SK-N-MC (cell line): ENCODE results near the gene IRF5.

Experiments
- DNase-seq: peaks from one replicate; pipeline ENCODE4 v3.0.0-alpha.2; 2011; ENCODE audit warnings: low read depth, low spot score
- H3K27ac ChIP-seq: fragments of 200-600 bp; sonication (generic); 2 replicates; pipeline ENCODE4 v1.5.1; 2016; ENCODE audit warnings: mixed run types
- H3K36me3 ChIP-seq: fragments of 200-600 bp; sonication (generic); 2 replicates; pipeline ENCODE4 v1.6.1; 2017; ENCODE audit warnings: antibody characterized with exemption, low read length, mixed read lengths; ENCODE audit not compliant: insufficient read depth
- H3K4me3 ChIP-seq: fragments of 200-600 bp; sonication (generic); 2 replicates; pipeline ENCODE4 v1.5.1; 2016
- H3K9ac ChIP-seq: fragments of 200-600 bp; sonication (generic); 2 replicates; pipeline ENCODE4 v1.8.0; 2017; ENCODE audit warnings: mixed run types, mixed read lengths; ENCODE audit not compliant: insufficient read length
- H3K9me3 ChIP-seq: fragments of 200-600 bp; sonication (generic); 2 replicates; pipeline ENCODE4 v1.6.1; 2017; ENCODE audit warnings: low read depth, mild to moderate bottlenecking, antibody characterized with exemption, low read length, moderate library complexity, mixed read lengths
- EZH2 ChIP-seq: fragments of 200-600 bp; sonication (generic); IDR thresholded peaks from one replicate; pipeline ENCODE4 v1.6.1; 2017; ENCODE audit warnings: antibody characterized with exemption
- FOXP2 ChIP-seq: optimal IDR thresholded peaks from 2 replicates; pipeline ENCODE3; 2011; ENCODE audit warnings: mild to moderate bottlenecking, moderate library complexity; ENCODE audit not compliant: insufficient read depth; ENCODE audit errors: extremely low read length, control extremely low read depth
- POLR2AphosphoS5 ChIP-seq: IDR thresholded peaks from 2 replicates; pipeline ENCODE4 v1.6.1; 2012; ENCODE audit warnings: mild to moderate bottlenecking, low read depth, low read length, borderline replicate concordance

IRF5 gene, protein sequence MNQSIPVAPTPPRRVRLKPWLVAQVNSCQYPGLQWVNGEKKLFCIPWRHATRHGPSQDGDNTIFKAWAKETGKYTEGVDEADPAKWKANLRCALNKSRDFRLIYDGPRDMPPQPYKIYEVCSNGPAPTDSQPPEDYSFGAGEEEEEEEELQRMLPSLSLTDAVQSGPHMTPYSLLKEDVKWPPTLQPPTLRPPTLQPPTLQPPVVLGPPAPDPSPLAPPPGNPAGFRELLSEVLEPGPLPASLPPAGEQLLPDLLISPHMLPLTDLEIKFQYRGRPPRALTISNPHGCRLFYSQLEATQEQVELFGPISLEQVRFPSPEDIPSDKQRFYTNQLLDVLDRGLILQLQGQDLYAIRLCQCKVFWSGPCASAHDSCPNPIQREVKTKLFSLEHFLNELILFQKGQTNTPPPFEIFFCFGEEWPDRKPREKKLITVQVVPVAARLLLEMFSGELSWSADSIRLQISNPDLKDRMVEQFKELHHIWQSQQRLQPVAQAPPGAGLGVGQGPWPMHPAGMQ

DNA sequence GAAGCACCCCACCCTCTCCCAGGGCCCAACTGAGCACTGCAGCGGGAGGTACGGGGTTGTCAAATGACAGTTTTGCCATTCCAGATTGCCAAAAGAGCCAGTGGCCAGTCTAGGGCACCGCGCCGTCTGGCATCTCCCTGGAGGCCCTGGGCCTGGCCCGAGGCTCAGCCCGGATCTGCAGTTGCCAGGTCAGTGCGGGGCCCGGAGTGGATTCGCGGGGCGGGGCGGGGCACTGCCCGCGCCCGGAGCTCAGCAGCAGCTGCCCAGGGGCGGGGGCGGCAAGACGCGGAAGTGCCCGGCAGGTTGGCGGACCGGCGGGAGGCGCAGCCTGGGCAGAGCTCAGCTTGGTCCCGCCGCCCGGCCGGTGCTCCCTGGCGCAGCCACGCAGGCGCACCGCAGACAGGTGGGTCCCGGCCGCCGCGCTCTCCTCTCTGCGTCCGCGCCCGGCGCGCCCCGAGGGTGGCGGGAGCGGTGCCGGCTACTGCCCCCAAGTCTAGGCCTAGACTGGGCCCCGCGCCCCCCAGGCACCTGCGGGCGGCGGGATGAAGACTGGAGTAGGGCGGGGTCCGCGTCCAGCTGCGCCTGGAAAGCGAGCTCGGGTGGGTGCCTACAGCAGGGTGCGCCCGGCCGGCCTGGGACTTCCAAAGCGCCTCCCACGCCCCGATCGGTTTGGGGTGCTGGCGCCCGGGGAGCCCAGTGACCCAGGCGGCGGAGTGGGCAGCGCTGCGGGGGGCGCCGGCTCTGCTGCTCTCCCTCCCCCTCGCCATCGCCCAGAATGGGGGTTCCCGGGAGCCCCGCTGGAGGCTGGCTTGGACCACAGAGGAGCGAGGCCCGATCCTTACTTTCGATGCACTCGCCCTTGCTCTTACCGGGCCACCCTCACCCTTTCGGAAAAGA lies at the start of gene IRF5:
TSS of gene IRF5 (plus strand) at position 281 of the 897 bp plus-strand sequence. CDS start 4,155 bp downstream, outside the sequence.
- H3K9ac ChIP-seq: no peak within 1 kb of the TSS
- DNase-seq: no peak
- TF ChIP-seq FOXP2 (no peak), EZH2 (no peak), POLR2AphosphoS5 (no peak)

DNA sequence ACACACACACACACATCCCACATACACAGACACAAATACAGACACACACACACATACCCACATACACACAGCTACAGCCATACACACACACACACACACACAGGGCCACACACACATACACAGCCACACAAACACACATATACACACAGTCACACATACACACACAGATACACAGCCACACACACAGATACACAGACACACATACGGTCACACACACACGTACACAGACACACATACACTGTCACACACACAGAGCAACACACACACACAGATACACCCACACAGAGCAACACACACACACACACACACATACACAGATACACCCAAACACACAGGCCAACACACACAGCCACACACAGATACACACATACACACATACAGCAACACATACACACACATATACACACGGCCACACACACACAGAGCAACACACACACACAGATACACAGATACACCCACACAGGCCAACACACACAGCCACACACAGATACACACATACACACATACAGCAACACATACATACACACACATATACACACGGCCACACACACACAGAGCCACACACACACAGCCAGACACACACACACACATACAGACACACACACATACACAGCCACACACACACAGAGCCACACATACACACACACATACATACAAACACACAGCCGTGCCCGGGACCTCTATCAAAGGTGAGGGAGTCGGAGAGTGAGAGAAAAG lies 49.5 kb upstream of the IRF5 start:
- Histone ChIP-seq H3K9ac (no peak overlapping the region), H3K9me3 (no peaks in the 10 kb centered on the region), H3K36me3 (no peaks in the 10 kb centered on the region), H3K4me3 (no peak overlapping the region), H3K27ac (no peak overlapping the region)
- DNase-seq: no peak
- TF ChIP-seq FOXP2 (no peak), EZH2 (no peak), POLR2AphosphoS5 (no peak)

More for the DNA sequence above, at the start of gene IRF5:
- H3K4me3 ChIP-seq: peak within 1 kb of the TSS; percentile 53
- H3K9me3 ChIP-seq: no peaks in the 10 kb centered on the region
- no peaks in the 10 kb centered on the region for H3K36me3 ChIP-seq
- H3K27ac ChIP-seq: no peak within 1 kb of the TSS

DNA sequence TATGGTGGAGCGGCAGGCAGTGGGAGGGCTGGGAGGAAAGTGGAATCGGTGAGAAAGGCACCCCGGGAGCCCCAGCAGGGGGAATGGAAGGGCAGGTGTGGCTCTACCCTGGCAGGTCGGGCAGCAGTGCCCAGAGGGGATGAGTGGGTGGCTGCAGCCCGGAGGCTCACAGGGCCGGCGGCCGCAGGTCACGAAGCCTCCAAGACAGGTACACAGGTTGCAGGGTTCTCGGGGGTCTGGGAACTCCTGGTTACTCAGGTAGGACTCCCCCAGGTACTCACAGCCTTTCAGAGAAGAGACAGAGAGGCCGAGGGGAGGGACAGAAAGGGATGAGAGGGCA lies 49.0 kb upstream of the IRF5 start:
- Histone ChIP-seq H3K9ac (no peak overlapping the region), H3K36me3 (no peaks in the 10 kb centered on the region), H3K9me3 (no peaks in the 10 kb centered on the region), H3K4me3 (no peak overlapping the region), H3K27ac (no peak overlapping the region)
- TF ChIP-seq EZH2: no peak
- TF ChIP-seq FOXP2: no peak
- no peak for TF ChIP-seq POLR2AphosphoS5
- no peak for DNase-seq

- Histone ChIP-seq H3K27ac (no peak overlapping the region), H3K9me3 (no peaks in the 10 kb centered on the region), H3K36me3 (no peaks in the 10 kb centered on the region), H3K9ac (no peak overlapping the region), H3K4me3 (no peak overlapping the region)
- no peak for TF ChIP-seq POLR2AphosphoS5
- no peak for TF ChIP-seq EZH2
- no peak for TF ChIP-seq FOXP2
- DNase-seq: no peak
Measured at GRCh38 chr7:128889121-128889520, 48.6 kb upstream of the IRF5 start.

DNA sequence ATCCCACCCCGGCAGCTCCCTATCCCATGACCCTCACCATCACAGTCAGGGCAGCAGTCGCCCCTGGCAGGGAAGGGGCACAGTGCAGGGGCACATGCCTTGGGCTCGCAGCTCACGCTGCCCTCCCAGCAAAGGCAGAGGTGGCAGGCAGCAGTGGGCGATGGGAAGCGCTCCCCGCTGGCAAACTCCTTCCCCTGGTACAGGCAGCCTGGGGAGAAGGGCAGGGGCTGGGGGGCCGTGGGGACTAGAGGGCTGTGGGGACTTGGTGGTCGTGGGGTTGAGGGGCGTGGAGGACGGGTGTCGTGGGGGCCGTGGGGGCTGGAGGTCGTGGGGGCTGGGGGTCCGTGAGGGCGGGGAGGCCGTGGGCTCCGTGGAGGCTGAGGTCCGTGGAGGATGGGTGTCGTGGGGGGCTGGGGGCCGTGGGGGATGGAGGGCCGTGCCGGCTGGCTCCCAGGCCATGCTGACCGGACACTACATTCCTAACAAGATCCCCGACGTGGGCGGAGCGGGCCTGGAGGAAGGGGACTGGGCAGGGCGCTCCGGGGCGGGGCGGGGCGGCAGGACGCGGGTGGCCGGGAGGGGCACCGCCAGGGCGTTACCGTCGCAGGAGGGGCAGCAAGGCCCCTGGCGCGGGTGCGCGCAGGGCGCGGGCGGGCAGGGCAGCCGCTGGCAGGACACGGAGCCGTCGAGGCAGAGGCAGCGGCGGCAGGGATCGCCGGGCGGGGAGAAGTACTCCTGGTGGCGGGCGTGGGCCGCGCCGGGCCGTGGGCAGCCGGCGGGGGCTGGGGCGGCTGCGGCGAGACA lies 47.2 kb upstream of the IRF5 start:
- TF ChIP-seq EZH2 (no peak), FOXP2 (no peak), POLR2AphosphoS5 (no peak)
- H3K9ac ChIP-seq: no peak overlapping the region
- no peaks in the 10 kb centered on the region for H3K9me3 ChIP-seq
- H3K27ac ChIP-seq: no peak overlapping the region
- H3K36me3 ChIP-seq: no peaks in the 10 kb centered on the region
- no peak for DNase-seq
- H3K4me3 ChIP-seq: no peak overlapping the region

DNA sequence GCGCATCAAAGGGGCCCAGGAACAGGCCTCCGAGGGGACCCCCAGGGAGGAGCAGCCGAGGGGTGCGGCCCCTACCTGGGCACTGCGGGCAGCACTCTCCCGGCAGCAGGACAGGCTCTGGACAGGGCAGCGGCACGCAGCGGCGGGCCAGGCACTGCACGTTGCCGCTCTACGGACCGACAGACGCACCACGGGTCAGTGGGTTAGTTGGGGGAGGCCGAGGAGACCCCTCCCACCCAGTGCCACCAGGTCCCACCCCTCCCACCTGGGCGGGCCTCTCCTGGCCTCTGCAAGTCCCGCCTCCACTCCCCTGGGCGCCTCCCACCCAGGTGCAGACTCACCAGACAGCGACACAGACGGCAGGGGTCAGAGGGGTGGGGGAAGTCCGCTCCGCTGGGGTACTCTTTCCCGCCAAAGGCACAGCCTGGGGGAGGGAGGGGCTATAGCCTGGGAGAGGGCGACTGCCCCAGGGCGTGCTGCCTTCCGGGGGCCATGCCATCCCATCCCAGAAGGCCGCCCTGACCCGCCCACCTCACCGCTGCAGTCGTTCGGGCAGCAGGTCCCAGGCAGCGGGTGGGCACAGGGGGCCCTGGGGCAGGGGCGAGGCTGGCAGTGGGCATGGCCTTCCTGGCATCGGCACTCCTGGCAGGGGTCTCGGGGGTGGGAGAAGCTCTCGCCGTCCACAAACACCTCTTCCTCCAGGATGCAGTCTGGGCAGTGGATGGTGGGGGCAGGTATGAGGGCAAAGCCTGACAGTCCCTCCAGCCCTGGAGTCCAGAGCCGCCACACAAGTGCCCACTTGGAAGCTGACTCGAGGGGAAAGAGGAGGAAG lies 46.4 kb upstream of the IRF5 start:
- no peak for DNase-seq
- no peak overlapping the region for H3K9ac ChIP-seq
- no peaks in the 10 kb centered on the region for H3K9me3 ChIP-seq
- H3K36me3 ChIP-seq: no peaks in the 10 kb centered on the region
- no peak overlapping the region for H3K4me3 ChIP-seq
- TF ChIP-seq FOXP2: no peak
- TF ChIP-seq EZH2: no peak
- TF ChIP-seq POLR2AphosphoS5: no peak
- H3K27ac ChIP-seq: no peak overlapping the region

GRCh38 chr7:128891942-128892269 lies 45.8 kb upstream of the IRF5 start:
- no peak overlapping the region for H3K4me3 ChIP-seq
- DNase-seq: no peak

More at GRCh38 chr7:128891942-128892269, 45.8 kb upstream of the IRF5 start:
- Histone ChIP-seq H3K36me3 (no peaks in the 10 kb centered on the region), H3K9ac (no peak overlapping the region), H3K27ac (no peak overlapping the region), H3K9me3 (no peaks in the 10 kb centered on the region)
- no peak for TF ChIP-seq POLR2AphosphoS5
- no peak for TF ChIP-seq EZH2
- TF ChIP-seq FOXP2: no peak
